A673 (cell line): Measurements from ENCODE around the gene SPCS2. TPM values are rescaled to one million over a fixed set of nuclear protein-coding genes. Genes with fewer than 3 reads are reported as not detected.

ENCODE experiments used
- BruUV-seq: library from RNA; stranded (reverse); fragments of 400-500 nt; replicated peaks from 2 replicates; lab custom pipeline; 2021; lab: Mats Ljungman, UMichigan
- CTCF ChIA-PET: fragments of 300-600 bp; sonication (Branson Sonifier 250); formaldehyde crosslinking; loops from one replicate; lab custom pipeline; 2022; ENCODE audit warnings: antibody characterized with exemption; lab: Charles Lee
- POLR2A ChIA-PET: fragments of 300-600 bp; sonication (Branson Sonifier 250); formaldehyde crosslinking; loops from one replicate; lab custom pipeline; 2022; ENCODE audit warnings: antibody characterized with exemption; ENCODE audit not compliant: low non-redundant PET; lab: Charles Lee
- DNase-seq: peaks from one replicate; pipeline ENCODE4 v3.0.0-alpha.2; 2015; ENCODE audit warnings: low spot score
- H3K27ac ChIP-seq: fragments of 200-600 bp; sonication (generic); 2 replicates; pipeline ENCODE4 v1.5.1; 2016; ENCODE audit warnings: mixed run types, low read depth, mild to moderate bottlenecking, mixed read lengths, antibody characterized with exemption, low read length; ENCODE audit not compliant: poor library complexity, severe bottlenecking
- H3K27me3 ChIP-seq: fragments of 200-600 bp; sonication (generic); replicated peaks from 2 replicates; pipeline ENCODE4 v1.6.1; 2017; ENCODE audit warnings: mixed run types, low read depth, mild to moderate bottlenecking, mixed read lengths, antibody characterized with exemption, low read length; ENCODE audit not compliant: insufficient read depth, poor library complexity
- H3K36me3 ChIP-seq: fragments of 200-600 bp; sonication (generic); 2 replicates; pipeline ENCODE4 v1.6.1; 2016; ENCODE audit warnings: mixed run types, mild to moderate bottlenecking, mixed read lengths, antibody characterized with exemption, low read length; ENCODE audit not compliant: insufficient read depth, poor library complexity, severe bottlenecking
- H3K4me1 ChIP-seq: fragments of 200-600 bp; sonication (generic); 2 replicates; pipeline ENCODE4 v1.6.1; 2017; ENCODE audit warnings: mixed run types, mild to moderate bottlenecking, mixed read lengths, antibody characterized with exemption, low read length; ENCODE audit not compliant: insufficient read depth, poor library complexity, severe bottlenecking
- H3K4me3 ChIP-seq: fragments of 200-600 bp; sonication (generic); 2 replicates; pipeline ENCODE4 v1.5.1; 2016; ENCODE audit warnings: low read depth, mixed run types, mild to moderate bottlenecking, mixed read lengths, low read length; ENCODE audit not compliant: poor library complexity, severe bottlenecking
- H3K9me3 ChIP-seq: fragments of 200-600 bp; sonication (generic); 2 replicates; pipeline ENCODE4 v1.6.1; 2016; ENCODE audit warnings: mixed run types, low read depth, mild to moderate bottlenecking, mixed read lengths, antibody characterized with exemption, low read length; ENCODE audit not compliant: poor library complexity, severe bottlenecking
- EZH2 ChIP-seq: fragments of 200-600 bp; sonication (generic); IDR thresholded peaks from 2 replicates; pipeline ENCODE4 v1.6.1; 2017; ENCODE audit warnings: borderline replicate concordance, low read depth, mild to moderate bottlenecking, mixed read lengths, antibody characterized with exemption, low read length; ENCODE audit not compliant: poor library complexity, severe bottlenecking
- intact Hi-C: fragments of 100-400 bp; cut with micrococcal nuclease; formaldehyde crosslinking; loops from one replicate; pipeline ENCODE4 v1.10.0; 2022; ENCODE audit not compliant: unreplicated experiment
- total RNA-seq: library from RNA; stranded (reverse); gene quantifications from 2 replicates; pipeline ENCODE4 v1.2.3, GENCODE V29; 2021
- TF ChIP-seq, protein P1 (sequence below): fragments of 300-800, 200-600 bp; sonication (generic); conservative IDR thresholded peaks from 2 replicates; pipeline ENCODE4 v1.5.1; 2017; ENCODE audit warnings: low read depth, mild to moderate bottlenecking, antibody characterized with exemption, low read length, moderate library complexity, mixed read lengths

Gene SPCS2
- total RNA-seq, 1 experiment from 2014 or later: 241 TPM

DNA sequence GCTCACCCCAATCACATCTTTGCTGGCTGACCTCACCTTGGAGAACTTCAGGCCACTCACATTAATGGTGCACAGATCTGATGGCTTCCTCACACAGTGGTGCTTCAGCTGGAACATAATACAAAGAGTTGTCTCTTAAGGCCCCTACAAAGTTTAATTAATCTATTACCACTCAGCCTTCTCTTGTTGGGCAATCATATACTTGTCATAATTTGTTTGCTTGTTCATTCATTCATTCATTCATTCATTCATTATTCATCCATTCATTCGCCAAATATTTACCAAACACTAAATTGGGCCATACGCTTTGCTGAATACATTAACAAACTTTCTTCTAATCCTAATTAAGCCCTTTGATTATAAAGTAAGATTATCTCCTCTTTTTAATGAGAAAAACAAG, 15.3 kb upstream of the SPCS2 start:
- Histone ChIP-seq H3K27me3 (no peaks in the 10 kb centered on the region), H3K27ac (no peak overlapping the region), H3K4me3 (no peak overlapping the region), H3K4me1 (no peaks in the 10 kb centered on the region), H3K36me3 (no peaks in the 10 kb centered on the region), H3K9me3 (no peaks in the 10 kb centered on the region)
- no peak for DNase-seq
- BruUV-seq: no TSS peak
- no peak for TF ChIP-seq EZH2
- TF ChIP-seq, protein P1, sequence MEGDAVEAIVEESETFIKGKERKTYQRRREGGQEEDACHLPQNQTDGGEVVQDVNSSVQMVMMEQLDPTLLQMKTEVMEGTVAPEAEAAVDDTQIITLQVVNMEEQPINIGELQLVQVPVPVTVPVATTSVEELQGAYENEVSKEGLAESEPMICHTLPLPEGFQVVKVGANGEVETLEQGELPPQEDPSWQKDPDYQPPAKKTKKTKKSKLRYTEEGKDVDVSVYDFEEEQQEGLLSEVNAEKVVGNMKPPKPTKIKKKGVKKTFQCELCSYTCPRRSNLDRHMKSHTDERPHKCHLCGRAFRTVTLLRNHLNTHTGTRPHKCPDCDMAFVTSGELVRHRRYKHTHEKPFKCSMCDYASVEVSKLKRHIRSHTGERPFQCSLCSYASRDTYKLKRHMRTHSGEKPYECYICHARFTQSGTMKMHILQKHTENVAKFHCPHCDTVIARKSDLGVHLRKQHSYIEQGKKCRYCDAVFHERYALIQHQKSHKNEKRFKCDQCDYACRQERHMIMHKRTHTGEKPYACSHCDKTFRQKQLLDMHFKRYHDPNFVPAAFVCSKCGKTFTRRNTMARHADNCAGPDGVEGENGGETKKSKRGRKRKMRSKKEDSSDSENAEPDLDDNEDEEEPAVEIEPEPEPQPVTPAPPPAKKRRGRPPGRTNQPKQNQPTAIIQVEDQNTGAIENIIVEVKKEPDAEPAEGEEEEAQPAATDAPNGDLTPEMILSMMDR: no peak
- ChIA-PET CTCF (no interaction called here), POLR2A (no interaction called here)
- intact Hi-C loops: no loop called here

DNA sequence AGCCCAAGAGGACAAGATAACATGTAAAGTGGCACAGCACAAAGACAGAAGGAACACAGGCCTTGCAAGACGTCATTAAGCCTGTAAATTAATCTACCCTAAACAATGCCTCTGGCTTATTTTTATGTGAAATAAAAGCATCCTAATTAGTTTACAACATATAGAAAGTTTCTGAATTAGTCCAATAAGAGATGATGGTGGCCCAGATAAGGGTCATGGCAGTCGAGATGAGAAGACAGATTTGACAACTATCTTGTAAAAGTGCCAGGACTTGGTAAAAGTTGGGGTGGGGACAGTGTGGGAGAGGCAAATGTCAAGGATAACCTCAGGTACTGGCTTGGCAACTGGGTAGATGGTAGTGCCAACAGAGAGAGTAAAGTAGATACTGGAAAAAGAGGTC, 13.8 kb upstream of the SPCS2 start:
- ChIA-PET POLR2A (no interaction called here), CTCF (no interaction called here)

DNA sequence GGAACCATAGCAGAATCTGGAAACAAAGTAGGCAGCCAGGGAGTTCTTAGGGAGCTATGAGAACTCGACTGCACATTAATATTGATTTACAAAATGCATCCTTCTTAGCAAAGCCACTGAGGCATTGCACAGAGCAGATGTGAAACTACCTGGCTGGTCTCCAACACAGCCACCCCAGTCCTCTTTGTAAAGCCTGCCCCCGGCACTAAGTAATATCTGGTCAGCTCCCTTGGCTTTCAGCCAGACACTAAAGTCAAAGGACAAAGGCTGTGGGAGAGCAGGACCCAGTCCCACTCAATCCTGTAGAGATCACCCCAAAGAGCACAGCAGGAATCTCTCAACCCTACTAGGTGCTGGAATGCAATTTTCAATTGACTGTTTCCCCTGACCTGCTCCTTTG, 13.0 kb upstream of the SPCS2 start:
- Histone ChIP-seq H3K27ac (no peak overlapping the region), H3K27me3 (no peaks in the 10 kb centered on the region), H3K4me1 (no peaks in the 10 kb centered on the region), H3K36me3 (no peaks in the 10 kb centered on the region), H3K4me3 (no peak overlapping the region), H3K9me3 (no peaks in the 10 kb centered on the region)
- CTCF ChIA-PET: no interaction called here
- TF ChIP-seq, protein P1: no peak
- TF ChIP-seq EZH2: no peak
- POLR2A ChIA-PET: no interaction called here
- no peak for DNase-seq
- BruUV-seq: no TSS peak
- intact Hi-C loops: no loop called here

More for the DNA sequence above, 13.8 kb upstream of the SPCS2 start:
- Histone ChIP-seq H3K9me3 (no peaks in the 10 kb centered on the region), H3K36me3 (no peaks in the 10 kb centered on the region), H3K4me3 (no peak overlapping the region), H3K27ac (no peak overlapping the region), H3K27me3 (no peaks in the 10 kb centered on the region), H3K4me1 (no peaks in the 10 kb centered on the region)
- TF ChIP-seq EZH2: no peak
- TF ChIP-seq, protein P1: no peak
- intact Hi-C loops: no loop called here
- no TSS peak for BruUV-seq
- DNase-seq: no peak
